ENCODE measurements around the gene PRPF40B.

PRPF40B gene

GRCh38 chr12:49636979-49637755, 13.8 kb downstream of the PRPF40B start:
- DNase-seq: peak; percentile 22 to 61 (median 52)

GRCh38 chr12:49641748-49642369, 18.5 kb downstream of the PRPF40B start:
- no peak for DNase-seq

GRCh38 chr12:49642370-49642802, 19.0 kb downstream of the PRPF40B start:
- DNase-seq: no peak

- DNase-seq: no peak
Observed at GRCh38 chr12:49643135-49643534, 19.8 kb downstream of the PRPF40B start.

- no peak for DNase-seq
Observed at GRCh38 chr12:49643961-49644619, 20.7 kb downstream of the PRPF40B start.

GRCh38 chr12:49644620-49644994, 21.2 kb downstream of the PRPF40B start:
- peak; percentile 65 to 87 (median 78) for DNase-seq

- DNase-seq: peak in 1 of 6 experiments; percentile 11
Observed at GRCh38 chr12:49645146-49646039, 22.0 kb downstream of the PRPF40B start.

- no peak for DNase-seq
Observed at GRCh38 chr12:49646331-49646830, 23.0 kb downstream of the PRPF40B start.

GRCh38 chr12:49646871-49647654, 23.7 kb downstream of the PRPF40B start:
- no peak for DNase-seq

- DNase-seq: no peak
Observed at GRCh38 chr12:49647827-49648711, 24.7 kb downstream of the PRPF40B start.

GRCh38 chr12:49648712-49649003, 25.3 kb downstream of the PRPF40B start:
- DNase-seq: no peak

GRCh38 chr12:49649445-49649844, 26.1 kb downstream of the PRPF40B start:
- DNase-seq: no peak

GRCh38 chr12:49649892-49650291, 26.5 kb downstream of the PRPF40B start:
- no peak for DNase-seq

- DNase-seq: no peak
Observed at GRCh38 chr12:49651855-49652254, 28.5 kb downstream of the PRPF40B start.

GRCh38 chr12:49652921-49653520, 29.7 kb downstream of the PRPF40B start:
- no peak for DNase-seq

- no peak for DNase-seq
Observed at GRCh38 chr12:49654715-49655114, 31.4 kb downstream of the PRPF40B start.

GRCh38 chr12:49655595-49656236, 32.4 kb downstream of the PRPF40B start:
- DNase-seq: no peak

- no peak for DNase-seq
Observed at GRCh38 chr12:49658276-49658675, 34.9 kb downstream of the PRPF40B start.

- DNase-seq: no peak
Observed at GRCh38 chr12:49659753-49660152, 36.4 kb downstream of the PRPF40B start.

GRCh38 chr12:49661191-49661590, 37.8 kb downstream of the PRPF40B start:
- DNase-seq: no peak

Measured in stimulated activated naive CD4-positive, alpha-beta T cell (primary cell).